ENCODE results near the gene POLD1.

DNA sequence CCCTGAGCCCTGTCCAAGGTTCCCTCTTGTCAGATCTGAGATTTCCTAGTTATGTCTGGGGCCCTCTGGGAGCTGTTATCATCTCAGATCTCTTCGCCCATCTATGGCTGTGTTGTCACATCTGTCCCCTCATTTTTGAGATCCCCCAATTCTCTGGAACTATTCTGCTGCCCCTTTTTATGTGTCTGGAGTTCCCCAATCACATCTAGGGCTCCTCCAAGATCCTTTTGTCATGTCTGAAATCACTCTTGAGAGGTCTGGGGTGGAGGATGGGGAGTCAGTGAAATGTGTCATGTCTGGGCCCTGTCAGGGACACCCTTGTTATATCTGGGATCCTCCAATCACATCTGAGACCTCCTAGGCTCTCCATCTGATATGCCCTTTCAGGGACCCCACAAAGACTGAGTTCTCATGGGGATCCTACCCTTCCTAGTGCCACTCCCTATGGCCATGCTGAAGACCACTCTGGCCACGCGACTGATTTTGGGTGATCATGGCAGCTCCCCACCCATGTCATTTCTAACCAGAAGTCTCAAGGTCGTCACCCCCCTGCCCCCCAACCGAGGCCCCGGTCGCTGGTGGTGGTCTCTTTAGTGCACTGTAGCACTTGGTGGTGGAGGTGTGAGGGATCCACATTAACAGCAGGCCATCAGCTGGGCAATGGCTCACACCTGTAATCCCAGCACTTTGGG, 44.8 kb downstream of the POLD1 start:
- TF ChIP-seq, protein P1, sequence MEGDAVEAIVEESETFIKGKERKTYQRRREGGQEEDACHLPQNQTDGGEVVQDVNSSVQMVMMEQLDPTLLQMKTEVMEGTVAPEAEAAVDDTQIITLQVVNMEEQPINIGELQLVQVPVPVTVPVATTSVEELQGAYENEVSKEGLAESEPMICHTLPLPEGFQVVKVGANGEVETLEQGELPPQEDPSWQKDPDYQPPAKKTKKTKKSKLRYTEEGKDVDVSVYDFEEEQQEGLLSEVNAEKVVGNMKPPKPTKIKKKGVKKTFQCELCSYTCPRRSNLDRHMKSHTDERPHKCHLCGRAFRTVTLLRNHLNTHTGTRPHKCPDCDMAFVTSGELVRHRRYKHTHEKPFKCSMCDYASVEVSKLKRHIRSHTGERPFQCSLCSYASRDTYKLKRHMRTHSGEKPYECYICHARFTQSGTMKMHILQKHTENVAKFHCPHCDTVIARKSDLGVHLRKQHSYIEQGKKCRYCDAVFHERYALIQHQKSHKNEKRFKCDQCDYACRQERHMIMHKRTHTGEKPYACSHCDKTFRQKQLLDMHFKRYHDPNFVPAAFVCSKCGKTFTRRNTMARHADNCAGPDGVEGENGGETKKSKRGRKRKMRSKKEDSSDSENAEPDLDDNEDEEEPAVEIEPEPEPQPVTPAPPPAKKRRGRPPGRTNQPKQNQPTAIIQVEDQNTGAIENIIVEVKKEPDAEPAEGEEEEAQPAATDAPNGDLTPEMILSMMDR (IDR thresholded peaks at IDR 0.05; ENCODE audit: low read depth, low read length, missing input control): no peak
- TF ChIP-seq FOXA1 (IDR thresholded peaks at IDR 0.05): no peak
- no peak for TF ChIP-seq SP1 (IDR thresholded peaks at IDR 0.05)
- no peak for TF ChIP-seq JUND (IDR thresholded peaks at IDR 0.05)

All from liver (tissue), 3 donors.